H9 (cell line): ENCODE data around the gene CRY1. TPM values are rescaled to one million over a fixed set of nuclear protein-coding genes. Genes with fewer than 3 reads are reported as not detected.

ENCODE experiments used
- DNase-seq: peaks from one replicate; pipeline ENCODE4 v3.0.0-alpha.2; 2017
- H2AFZ ChIP-seq: one replicate; pipeline ENCODE4 v1.6.1; 2013; ENCODE audit warnings: mild to moderate bottlenecking, low read length, control low read depth, moderate library complexity
- H2AK5ac ChIP-seq: 2 replicates; pipeline ENCODE4 v1.6.1; 2013; ENCODE audit warnings: low read length, control low read depth, mixed read lengths; ENCODE audit not compliant: insufficient read length
- H2BK120ac ChIP-seq: one replicate; pipeline ENCODE4 v1.6.1; 2013; ENCODE audit warnings: low read depth, mild to moderate bottlenecking, low read length, control low read depth, inconsistent platforms; ENCODE audit not compliant: poor library complexity, severe bottlenecking
- H2BK12ac ChIP-seq: 2 replicates; pipeline ENCODE4 v1.6.1; 2013; ENCODE audit warnings: low read length, control low read depth, mixed read lengths, low read depth; ENCODE audit not compliant: insufficient read length
- H2BK15ac ChIP-seq: 2 replicates; pipeline ENCODE4 v1.6.1; 2013; ENCODE audit warnings: low read depth, low read length, control low read depth
- H2BK20ac ChIP-seq: one replicate; pipeline ENCODE4 v1.6.1; 2013; ENCODE audit warnings: low read depth, mild to moderate bottlenecking, low read length, control low read depth, inconsistent platforms; ENCODE audit not compliant: poor library complexity, severe bottlenecking
- H2BK5ac ChIP-seq: 2 replicates; pipeline ENCODE4 v1.6.1; 2013; ENCODE audit warnings: low read length, control low read depth, mixed read lengths; ENCODE audit not compliant: insufficient read length
- H3K14ac ChIP-seq: 2 replicates; pipeline ENCODE4 v1.6.1; 2013; ENCODE audit warnings: low read length, control low read depth; ENCODE audit not compliant: insufficient read depth
- H3K18ac ChIP-seq: 2 replicates; pipeline ENCODE4 v1.6.1; 2013; ENCODE audit warnings: low read depth, mild to moderate bottlenecking, mixed read lengths, low read length, control low read depth; ENCODE audit not compliant: insufficient read length
- H3K23ac ChIP-seq: 2 replicates; pipeline ENCODE4 v1.6.1; 2013; ENCODE audit warnings: low read length, control low read depth, mixed read lengths, low read depth; ENCODE audit not compliant: insufficient read length
- H3K23me2 ChIP-seq: 2 replicates; pipeline ENCODE4 v1.6.1; 2013; ENCODE audit warnings: low read depth, mild to moderate bottlenecking, mixed read lengths, low read length, control low read depth; ENCODE audit not compliant: insufficient read length, poor library complexity, severe bottlenecking
- H3K27ac ChIP-seq: 2 replicates; pipeline ENCODE4 v1.5.1; 2013; ENCODE audit warnings: low read length, control low read depth, mixed read lengths, low read depth; ENCODE audit not compliant: insufficient read length
- H3K27me3 ChIP-seq: 2 replicates; pipeline ENCODE4 v1.6.1; 2013; ENCODE audit warnings: low read length, control low read depth, inconsistent platforms; ENCODE audit not compliant: insufficient read depth
- H3K4ac ChIP-seq: 2 replicates; pipeline ENCODE4 v1.6.1; 2013; ENCODE audit warnings: low read depth, mild to moderate bottlenecking, control low read depth, inconsistent platforms, low read length, moderate library complexity
- H3K4me1 ChIP-seq: 2 replicates; pipeline ENCODE4 v1.6.1; 2013; ENCODE audit warnings: low read length, control low read depth, inconsistent platforms; ENCODE audit not compliant: insufficient read depth
- H3K4me2 ChIP-seq: 2 replicates; pipeline ENCODE4 v1.6.1; 2013; ENCODE audit warnings: low read length, control low read depth, mixed read lengths; ENCODE audit not compliant: insufficient read length, insufficient read depth
- H3K56ac ChIP-seq: 2 replicates; pipeline ENCODE4 v1.6.1; 2013; ENCODE audit warnings: low read depth, mild to moderate bottlenecking, mixed read lengths, low read length, control low read depth; ENCODE audit not compliant: insufficient read length
- H3K79me1 ChIP-seq: 2 replicates; pipeline ENCODE4 v1.6.1; 2013; ENCODE audit warnings: low read depth, mild to moderate bottlenecking, moderate library complexity, low read length, control low read depth, inconsistent platforms; ENCODE audit not compliant: insufficient read depth, poor library complexity, severe bottlenecking
- H3K79me2 ChIP-seq: 2 replicates; pipeline ENCODE4 v1.6.1; 2013; ENCODE audit warnings: low read length, control low read depth, inconsistent platforms; ENCODE audit not compliant: insufficient read depth
- H3K9ac ChIP-seq: 2 replicates; pipeline ENCODE4 v1.6.1; 2013; ENCODE audit warnings: low read length, control low read depth, mixed read lengths; ENCODE audit not compliant: insufficient read length; ENCODE audit errors: extremely low read depth
- H3K9me3 ChIP-seq: one replicate; pipeline ENCODE4 v1.6.1; 2013; ENCODE audit warnings: low read depth, low read length, inconsistent platforms; ENCODE audit not compliant: control insufficient read depth
- H3T11ph ChIP-seq: one replicate; pipeline ENCODE4 v1.6.1; 2013; ENCODE audit warnings: mild to moderate bottlenecking, low read length, control low read depth, inconsistent platforms
- H4K20me1 ChIP-seq: one replicate; pipeline ENCODE4 v1.6.1; 2013; ENCODE audit not compliant: control insufficient read depth, insufficient read length, insufficient read depth
- H4K5ac ChIP-seq: 2 replicates; pipeline ENCODE4 v1.6.1; 2013; ENCODE audit warnings: low read depth, mild to moderate bottlenecking, mixed read lengths, low read length, control low read depth; ENCODE audit not compliant: insufficient read length
- H4K8ac ChIP-seq: replicated peaks from 2 replicates; pipeline ENCODE4 v1.6.1; 2013; ENCODE audit warnings: low read length, control low read depth, mixed read lengths, low read depth; ENCODE audit not compliant: insufficient read length
- H4K91ac ChIP-seq: 2 replicates; pipeline ENCODE4 v1.6.1; 2013; ENCODE audit warnings: low read depth, mild to moderate bottlenecking, moderate library complexity, mixed read lengths, low read length, control low read depth; ENCODE audit not compliant: insufficient read length
- H3K27ac Mint-ChIP-seq, 3 experiments: 2 replicates in 2 of 3; 3 replicates in 1 of 3; pipeline ENCODE4 v1.8.0; 2020 to 2021; ENCODE audit warnings: mixed read lengths in 3 of 3, mild to moderate bottlenecking in 1 of 3, moderate library complexity in 1 of 3
- H3K27me3 Mint-ChIP-seq: 2 replicates; pipeline ENCODE4 v1.8.0; 2021; ENCODE audit warnings: low read depth, mild to moderate bottlenecking, moderate library complexity, mixed read lengths
- H3K36me3 Mint-ChIP-seq, 3 experiments: 2 replicates in 2 of 3; 3 replicates in 1 of 3; pipeline ENCODE4 v1.8.0; 2020 to 2021; ENCODE audit warnings: low read depth in 3 of 3, mixed read lengths in 3 of 3; ENCODE audit not compliant: insufficient read depth in 1 of 3
- H3K4me1 Mint-ChIP-seq, 2 experiments: 2 replicates each; pipeline ENCODE4 v1.8.0; 2020; ENCODE audit warnings: mixed read lengths in 2 of 2
- H3K4me3 Mint-ChIP-seq, 2 experiments: 2 replicates in 1 of 2; 3 replicates in 1 of 2; pipeline ENCODE4 v1.8.0; 2020 to 2021; ENCODE audit warnings: mild to moderate bottlenecking in 2 of 2, mixed read lengths in 2 of 2, moderate library complexity in 1 of 2
- H3K9me3 Mint-ChIP-seq, 2 experiments: 2 replicates in 1 of 2; 3 replicates in 1 of 2; pipeline ENCODE4 v1.8.0; 2020; ENCODE audit warnings: mild to moderate bottlenecking in 2 of 2, mixed read lengths in 2 of 2, moderate library complexity in 1 of 2
- CTCF ChIP-seq: fragments of 200-600 bp; sonication (generic); conservative IDR thresholded peaks from 3 replicates; pipeline ENCODE4 v1.8.0; 2021; ENCODE audit warnings: antibody characterized with exemption, mild to moderate bottlenecking
- WGBS: extraction: QIAGEN DNeasy Blood & Tissue Kit; methylation state at CpG from one replicate; pipeline ENCODE4 v1.1.7; 2013; ENCODE audit warnings: missing lambda C conversion rate, low lambda C conversion rate, mixed read lengths; ENCODE audit not compliant: insufficient read length; ENCODE audit errors: extremely low coverage; 5-methylcytosine and 5-hydroxymethylcytosine counted together
- total RNA-seq: library from RNA; stranded (reverse); gene quantifications from 2 replicates; pipeline ENCODE4 v1.2.1, GENCODE V29; 2021

Gene CRY1
- total RNA-seq, 1 experiment from 2014 or later: 23.5 TPM

DNA sequence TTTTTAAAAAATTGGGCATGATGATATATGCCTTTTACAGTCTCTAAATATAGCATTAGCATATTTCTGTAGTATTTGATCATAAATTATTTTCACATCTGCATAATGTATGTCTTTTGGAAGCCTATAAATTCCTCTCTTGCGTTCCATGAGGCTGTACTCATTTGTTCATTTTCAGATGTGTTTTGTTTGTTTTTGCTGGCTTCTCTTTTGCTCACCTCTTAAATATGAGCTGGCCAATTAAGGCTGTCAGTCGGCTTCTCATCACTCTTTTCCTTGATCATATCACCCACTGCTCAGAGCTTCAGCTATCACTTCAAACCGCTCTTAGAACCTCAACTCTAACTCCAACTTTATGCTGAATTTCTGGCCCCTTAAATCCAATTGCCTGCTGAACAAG, 131.1 kb downstream of the CRY1 start:
- no peak overlapping the region for H2AK5ac ChIP-seq
- H2BK20ac ChIP-seq: no peak overlapping the region
- H4K5ac ChIP-seq: no peak overlapping the region
- H3K56ac ChIP-seq: no peak overlapping the region
- no peak overlapping the region for H3K9ac ChIP-seq
- H3K4me3 Mint-ChIP-seq: no peak overlapping the region
- no peak overlapping the region for H4K91ac ChIP-seq
- no peak overlapping the region for H2AFZ ChIP-seq
- H3K4me2 ChIP-seq: no peak overlapping the region
- H3K23me2 ChIP-seq: no peaks in the 10 kb centered on the region
- no peak overlapping the region for H2BK5ac ChIP-seq
- DNase-seq: no peak
- no peak overlapping the region for H3K18ac ChIP-seq
- H3T11ph ChIP-seq: no peak overlapping the region
- no peak for TF ChIP-seq CTCF
- no peak overlapping the region for H3K14ac ChIP-seq
- H3K4me1 Mint-ChIP-seq: peaks cover 6% of the 10 kb centered on the region in 2 experiments
- no peak overlapping the region for H3K4ac ChIP-seq
- no peaks in the 10 kb centered on the region for H3K27me3 ChIP-seq
- 0 out of 2 replicates have a peak, but pooled peaks cover 2% of the 10 kb centered on the region for H3K79me2 ChIP-seq
- no peak overlapping the region for H2BK15ac ChIP-seq
- WGBS: no CpG with 5 or more reads among the region's 3 CpGs
- H3K27me3 Mint-ChIP-seq: no peaks in the 10 kb centered on the region; the same call in 1 of the 2 replicates
- H2BK120ac ChIP-seq: no peak overlapping the region
- H3K23ac ChIP-seq: no peak overlapping the region
- H3K9me3 ChIP-seq: no peaks in the 10 kb centered on the region
- H4K8ac ChIP-seq: no peak overlapping the region
- H3K27ac Mint-ChIP-seq: no peak overlapping the region
- no peak overlapping the region for H3K27ac ChIP-seq
- no peaks in the 10 kb centered on the region for H3K9me3 Mint-ChIP-seq
- no peaks in the 10 kb centered on the region for H3K4me1 ChIP-seq
- no peaks in the 10 kb centered on the region for H4K20me1 ChIP-seq
- no peaks in the 10 kb centered on the region for H3K79me1 ChIP-seq
- no peak overlapping the region for H2BK12ac ChIP-seq
- H3K36me3 Mint-ChIP-seq: peaks cover 0 to 4% (median 4%) of the 10 kb centered on the region in 3 experiments; a peak in 1 of 7 replicates
